Measurements from ENCODE around the gene MBD3.
A peak's percentile ranks its signal among the peaks of the same experiment; 100 is the strongest.
"Not testable (repeated sequence)": the region's sequence is repeated elsewhere in the genome, so short reads cannot be mapped to it uniquely, and the experiment has no call there.

The MBD3 gene

GRCh38 chr19:1568320-1569019 lies 24.2 kb downstream of the MBD3 start, which contains the start of gene MEX3D:
TSS of gene MEX3D (minus strand) at chr19:1568325. CDS start at chr19:1568058, 267 bp downstream.
- DNase-seq = peak; percentile 87

DNA sequence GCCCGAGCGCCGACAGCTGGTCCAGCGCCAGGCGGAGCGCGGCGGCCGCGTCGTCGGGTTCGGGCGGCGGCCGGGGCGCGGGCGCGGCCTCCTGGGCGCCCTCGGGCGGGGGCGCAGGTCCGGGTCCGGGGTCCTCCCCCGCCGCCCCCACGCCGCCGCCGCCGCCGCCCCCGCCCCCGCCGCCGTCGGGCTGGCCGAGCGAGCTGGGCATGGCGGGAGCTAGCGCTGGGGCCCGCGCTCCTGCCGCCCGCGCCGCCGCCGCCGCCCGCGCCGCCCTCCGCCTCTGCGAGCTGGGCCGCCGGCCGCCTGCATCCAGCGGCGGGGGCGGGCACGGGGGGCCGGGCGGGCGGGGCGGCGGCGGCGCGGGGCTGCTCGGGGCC lies 24.8 kb downstream of the MBD3 start:
- DNase-seq = no peak

DNA sequence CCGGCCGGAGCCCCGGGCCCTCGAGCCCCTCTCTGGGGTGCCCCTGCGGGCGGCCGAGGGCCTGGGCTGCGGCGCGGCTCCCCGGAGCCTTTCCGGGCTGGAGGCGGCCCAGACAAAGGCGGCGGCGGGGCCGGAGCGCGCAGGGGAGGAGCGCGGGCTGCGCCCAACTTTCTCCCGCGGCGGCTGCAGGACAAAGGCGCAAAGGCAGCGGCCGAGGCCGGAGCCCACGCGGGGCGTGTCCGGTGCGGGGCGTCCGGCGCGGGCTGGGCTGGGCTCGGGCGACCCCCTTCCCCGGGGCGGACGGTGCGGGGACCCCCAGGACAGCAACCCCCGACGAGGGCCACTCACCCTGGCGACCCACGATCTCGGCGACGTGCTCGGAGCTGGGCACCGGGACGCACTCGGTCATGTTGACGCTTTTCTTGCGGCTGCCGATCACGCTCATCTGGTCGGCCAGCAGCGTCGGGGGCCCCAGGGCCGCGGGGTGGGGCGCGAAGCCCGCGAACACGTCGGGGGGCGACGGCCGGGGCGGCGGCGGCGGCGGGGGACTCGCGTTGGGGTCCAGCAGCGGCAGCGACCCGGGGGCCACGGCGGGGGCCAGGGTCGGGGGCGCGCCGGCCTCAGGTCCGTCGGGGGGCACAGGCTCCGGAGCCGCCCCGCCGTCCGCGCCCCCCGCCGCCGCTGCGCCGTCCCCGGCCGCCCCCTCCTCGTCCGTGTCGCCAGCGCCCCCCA lies 25.4 kb downstream of the MBD3 start:
- DNase-seq = no peak

DNA sequence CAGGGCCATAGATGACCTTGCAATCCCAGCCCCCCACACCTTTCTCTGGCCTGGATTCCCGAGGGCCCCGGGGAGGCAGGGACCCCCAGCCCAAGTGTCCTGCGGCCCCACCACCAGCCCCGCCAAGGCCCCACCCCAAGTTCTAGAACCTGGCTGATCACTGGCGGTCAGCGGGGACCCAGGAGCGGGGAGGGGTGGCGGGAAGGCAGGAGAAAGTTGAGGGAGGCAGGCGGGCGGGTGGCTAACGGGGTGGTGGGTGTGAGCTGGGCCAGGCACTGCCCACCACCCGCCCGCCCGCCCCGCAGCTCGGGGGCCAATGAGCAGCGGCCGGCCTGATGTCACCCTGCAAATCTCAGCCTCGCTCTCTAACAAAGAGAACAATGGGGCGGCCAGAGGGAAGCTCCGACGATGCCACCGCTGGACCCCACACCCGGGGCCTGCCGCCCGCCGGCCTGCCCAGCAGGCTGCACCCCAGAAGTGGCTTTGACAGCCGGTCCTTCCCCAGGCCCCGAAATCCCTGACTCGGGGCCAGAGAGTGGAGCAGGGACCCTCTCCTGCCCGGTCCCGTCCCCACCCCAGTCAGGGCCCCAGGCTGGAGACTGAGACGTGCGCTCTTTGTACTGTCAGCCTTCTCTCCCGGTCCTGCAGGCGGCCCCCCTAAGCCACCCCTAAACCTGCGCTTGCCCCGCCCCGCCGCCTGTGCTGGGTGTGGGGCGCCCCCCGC lies 26.1 kb downstream of the MBD3 start:
- peak; percentile 87 for DNase-seq

DNA sequence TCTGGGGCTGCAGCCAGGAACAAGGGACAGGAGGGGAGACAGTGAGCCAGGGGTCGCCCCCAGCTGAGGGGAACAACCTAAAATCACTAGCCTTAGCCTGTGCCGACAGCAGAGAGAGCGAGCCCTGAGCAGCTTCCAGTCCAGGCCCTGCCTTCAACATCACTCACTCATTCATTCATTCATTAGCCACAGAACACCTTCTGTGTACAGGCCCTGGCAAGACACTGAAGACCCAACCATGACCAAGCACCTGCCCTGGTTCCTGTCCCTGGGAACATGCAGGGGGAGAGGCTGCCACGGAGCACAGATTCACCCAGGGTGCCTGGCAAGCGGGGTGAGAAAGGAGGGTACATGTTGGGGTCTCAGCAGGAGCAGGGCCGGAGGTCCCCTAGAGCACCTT lies 29.4 kb downstream of the MBD3 start:
- DNase-seq = no peak

DNA sequence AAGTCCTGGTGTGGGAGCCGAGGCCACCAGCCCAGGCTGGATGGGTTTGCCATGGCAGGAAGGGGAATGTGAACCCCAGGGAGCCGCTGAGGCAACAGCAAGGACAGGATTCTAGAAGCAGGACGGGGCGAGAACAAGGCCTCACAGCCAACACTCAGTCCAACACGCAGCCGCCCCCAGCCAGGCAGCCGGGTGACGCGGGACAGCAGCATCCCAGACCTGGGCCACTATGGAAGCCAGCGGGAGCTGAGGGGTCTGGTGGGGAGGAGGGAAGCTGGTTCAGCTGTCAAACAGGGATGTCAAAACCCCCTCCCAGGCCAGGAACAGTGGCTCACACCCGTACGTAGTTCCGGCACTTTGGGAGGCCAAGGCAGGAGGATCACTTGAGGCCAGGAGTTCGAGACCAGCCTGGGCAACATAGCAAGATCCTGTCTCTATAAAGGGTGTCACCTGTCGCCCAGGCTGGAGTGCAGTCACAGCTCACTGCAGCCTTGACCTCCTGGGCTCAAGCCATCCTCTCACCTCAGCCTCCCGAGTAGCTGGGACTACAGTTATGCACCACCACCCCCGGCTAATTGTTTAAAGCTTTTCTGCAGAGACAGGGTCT lies 31.3 kb downstream of the MBD3 start:
- no peak for DNase-seq

- DNase-seq = no peak
Observed at GRCh38 chr19:1560286-1560882, 32.3 kb downstream of the MBD3 start.

DNA sequence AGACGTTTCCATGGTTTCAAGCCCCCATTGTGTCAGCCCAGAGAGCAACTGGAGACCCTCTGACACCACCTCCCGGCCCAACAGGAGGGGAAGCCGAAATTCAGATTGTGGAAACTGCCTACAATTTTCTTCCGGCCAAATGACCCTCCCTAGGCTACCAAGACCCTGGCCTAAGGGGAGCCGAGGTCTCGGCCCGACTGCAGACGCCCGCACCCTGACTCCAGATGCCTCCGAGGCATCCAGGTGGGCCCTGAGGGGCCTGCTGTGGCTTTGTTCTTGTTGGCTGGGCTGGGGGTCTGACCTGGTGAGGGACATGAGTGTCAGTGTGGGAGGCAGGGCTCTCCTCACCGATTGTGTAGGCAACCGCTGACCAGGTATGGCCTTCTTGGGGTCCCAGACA lies 34.1 kb downstream of the MBD3 start:
- DNase-seq = no peak

DNA sequence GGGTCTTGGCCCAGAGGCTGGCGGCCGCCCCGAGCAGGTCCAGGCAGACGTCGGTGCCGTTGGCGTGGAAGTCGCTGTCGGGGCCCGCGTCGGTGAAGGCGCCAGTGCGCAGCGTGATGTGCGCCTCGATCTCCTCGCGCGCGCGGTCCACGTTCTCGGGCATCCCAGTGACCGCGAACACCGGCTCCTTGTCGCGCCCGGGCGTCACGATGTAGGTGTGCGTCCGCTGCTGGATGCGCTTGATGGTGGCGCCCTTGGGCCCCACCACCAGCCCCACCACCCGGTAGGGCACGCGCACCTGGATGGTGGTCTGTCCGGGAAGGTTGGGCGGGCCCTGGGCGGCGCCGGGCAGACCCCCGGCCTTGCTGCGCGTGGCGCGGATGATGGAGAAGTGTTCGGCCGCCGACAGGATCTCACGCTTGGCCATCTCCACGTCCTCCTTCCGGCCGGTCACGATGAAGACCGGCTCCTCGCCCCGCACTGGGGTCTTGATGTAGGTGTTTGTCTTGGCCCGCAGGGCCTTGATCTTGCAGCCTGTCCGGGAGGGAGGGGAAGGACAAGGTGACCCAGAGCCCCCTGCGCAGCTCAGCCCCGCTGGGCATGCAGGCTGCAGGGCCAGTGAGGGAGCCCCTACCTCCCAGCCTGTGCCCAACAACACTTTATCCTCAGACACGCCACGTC lies 36.1 kb downstream of the MBD3 start:
- DNase-seq = no peak

DNA sequence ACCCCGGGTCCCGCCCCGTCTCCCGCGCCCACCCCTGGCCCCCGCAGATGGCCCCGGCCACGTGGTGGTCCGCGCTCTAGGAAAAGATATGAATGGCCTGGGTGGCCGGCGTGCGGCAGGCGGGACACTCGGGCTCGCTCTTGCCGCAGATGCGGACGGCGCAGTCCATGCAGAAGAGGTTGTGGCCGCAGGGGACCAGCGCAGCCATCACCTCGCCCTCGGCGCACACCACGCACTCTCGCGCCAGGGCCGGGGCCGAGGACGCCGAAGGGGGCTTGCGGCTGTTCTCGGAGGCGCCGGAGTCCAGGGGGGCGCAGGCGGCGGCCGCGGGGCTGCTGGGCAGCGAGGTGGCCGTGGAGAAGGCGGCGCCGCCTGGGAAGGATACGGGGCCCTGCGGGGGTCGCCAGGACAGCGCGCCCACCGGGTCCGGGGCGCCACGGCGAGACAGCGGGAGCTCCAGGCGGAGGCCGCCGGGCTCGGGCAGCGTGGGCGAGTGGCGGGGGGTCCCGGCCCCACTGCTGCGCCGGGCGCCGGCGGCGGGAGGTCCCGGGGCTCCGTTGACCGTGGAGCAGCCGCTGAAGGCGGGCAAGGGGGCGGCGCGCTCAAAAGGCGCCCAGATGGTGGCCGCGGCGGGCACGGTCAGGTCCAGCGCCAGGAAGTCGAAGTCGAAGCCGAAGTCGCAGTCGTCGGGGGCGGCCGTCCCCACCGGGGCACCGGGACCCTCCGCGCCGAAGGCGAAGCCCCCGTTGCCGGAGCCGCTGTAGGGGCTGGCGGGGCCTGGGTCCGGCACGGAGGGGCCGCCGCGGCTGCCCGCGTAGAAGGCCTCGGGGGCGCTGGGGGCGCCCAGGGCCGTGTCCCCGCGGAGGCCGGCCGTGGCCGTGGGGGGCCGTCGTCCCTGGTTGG lies 36.9 kb downstream of the MBD3 start:
- no peak for DNase-seq

DNA sequence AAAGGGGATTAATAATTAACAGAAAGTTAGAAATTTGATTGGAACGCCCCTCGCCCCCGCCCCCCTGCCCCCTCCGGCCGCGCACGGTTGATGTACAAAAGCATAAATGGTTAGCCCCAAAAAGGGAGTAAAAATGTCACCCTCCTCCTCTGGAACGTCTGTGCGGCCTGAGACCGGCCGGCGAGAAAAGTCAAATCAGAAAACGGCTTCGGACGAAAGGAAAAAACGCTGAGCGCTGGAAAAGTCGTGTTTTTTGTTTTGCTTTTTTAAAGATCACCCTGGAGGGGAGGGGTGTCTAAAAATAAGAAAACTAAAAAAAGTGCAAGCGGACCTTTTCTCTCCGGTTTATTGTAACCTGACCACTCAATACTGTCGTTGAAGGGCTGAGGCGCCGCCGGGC lies 37.7 kb downstream of the MBD3 start:
- no peak for DNase-seq

- no peak for DNase-seq
Observed at GRCh38 chr19:1553415-1553814, 39.2 kb downstream of the MBD3 start.

- no peak for DNase-seq
Observed at GRCh38 chr19:1551068-1552040, 41.3 kb downstream of the MBD3 start.

GRCh38 chr19:1549332-1549945 lies 43.2 kb downstream of the MBD3 start:
- no peak for DNase-seq

DNA sequence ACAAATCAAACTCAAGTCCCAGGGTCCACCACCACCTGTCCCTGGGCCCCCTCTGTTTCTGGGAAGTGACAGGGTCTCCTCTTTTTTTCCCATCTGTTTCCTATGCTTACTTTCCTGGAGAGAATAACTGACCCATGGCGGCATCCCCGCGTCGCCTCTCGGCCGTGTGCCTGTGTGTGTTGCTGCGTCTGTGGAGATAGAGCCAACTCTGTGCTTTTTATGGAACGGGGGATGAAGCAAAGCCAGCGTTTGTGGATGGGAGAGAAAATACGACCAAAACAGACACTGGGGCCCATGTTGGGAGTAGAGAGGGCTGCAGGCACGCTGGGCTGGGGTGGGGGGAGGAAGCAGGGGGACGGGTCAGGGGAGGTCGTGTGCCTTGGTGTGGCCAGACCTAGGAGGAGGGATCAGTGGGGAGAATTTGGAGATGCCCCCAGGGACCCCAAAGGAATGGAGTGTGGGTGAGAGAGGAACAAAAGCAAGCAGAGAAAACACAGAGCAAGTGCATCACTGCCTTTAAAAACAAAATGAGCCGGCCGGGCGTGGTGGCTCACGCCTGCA lies 52.2 kb downstream of the MBD3 start:
- peak; percentile 69 for DNase-seq

DNA sequence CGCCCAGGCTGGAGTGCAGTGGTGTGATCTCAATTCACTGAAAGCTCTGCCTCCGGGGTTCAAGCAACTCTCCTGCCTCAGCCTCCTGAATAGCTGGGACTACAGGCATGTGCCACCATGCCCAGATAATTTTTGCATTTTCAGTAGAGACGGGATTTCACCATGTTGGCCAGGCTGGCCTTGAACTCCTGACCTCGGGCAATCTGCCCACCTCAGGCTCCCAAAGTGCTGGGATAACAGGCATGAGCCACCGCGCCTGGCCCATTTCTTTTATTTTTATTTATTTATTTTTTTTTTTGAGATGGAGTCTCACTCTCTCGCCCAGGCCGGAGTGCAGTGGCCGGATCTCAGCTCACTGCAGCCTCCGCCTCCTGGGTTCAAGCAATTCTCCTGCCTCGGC lies 52.9 kb downstream of the MBD3 start:
- DNase-seq = not testable (repeated sequence)

DNA sequence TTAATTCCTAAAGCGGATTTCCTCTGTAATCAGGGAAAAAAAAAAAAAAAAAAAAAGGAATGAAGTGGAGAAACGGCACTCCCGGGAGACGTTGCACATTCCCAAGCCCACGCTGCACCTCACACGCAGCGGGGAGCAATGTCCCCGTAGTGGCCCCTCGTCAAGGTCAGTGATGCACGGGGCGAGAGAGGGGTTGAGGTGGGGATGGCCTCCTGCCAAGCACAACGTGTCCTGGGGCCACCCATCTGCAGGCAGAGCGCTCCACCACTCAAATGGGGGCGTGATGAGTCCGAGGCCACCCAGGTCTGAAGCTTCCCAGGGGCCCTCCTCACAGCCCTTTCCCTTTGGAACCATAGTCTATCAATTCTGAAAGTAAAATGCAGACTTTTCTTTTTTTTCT lies 53.7 kb downstream of the MBD3 start:
- DNase-seq = no peak

DNA sequence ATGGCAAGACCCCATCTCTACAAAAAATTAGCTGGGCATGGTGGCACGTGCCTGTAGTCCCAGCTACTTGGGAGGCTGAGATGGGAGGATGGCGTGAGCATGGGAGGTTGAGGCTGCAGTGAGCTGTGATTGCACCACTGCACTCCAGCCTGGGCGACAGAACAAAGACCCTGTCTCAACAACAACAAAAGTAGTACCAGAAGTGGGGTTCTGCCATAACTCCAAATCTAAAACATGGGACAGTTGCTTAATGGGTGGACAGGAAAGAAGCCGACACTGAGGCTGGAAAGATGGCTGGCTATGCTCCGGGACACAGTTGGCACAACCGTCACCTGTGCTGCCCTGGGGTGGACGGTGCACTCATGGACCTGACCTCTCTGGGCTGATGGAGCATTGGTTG lies 57.0 kb downstream of the MBD3 start:
- DNase-seq = not testable (repeated sequence)

GRCh38 chr19:1534972-1535371 lies 57.7 kb downstream of the MBD3 start:
- no peak for DNase-seq
